GM23248 (cell line): ENCODE data around the gene IRF1.

ENCODE experiments used
- EZH2 ChIP-seq: fragments of 200-600 bp; sonication (generic); IDR thresholded peaks from 2 replicates; pipeline ENCODE4 v1.6.1; 2018; ENCODE audit warnings: antibody characterized with exemption, mild to moderate bottlenecking; ENCODE audit not compliant: insufficient read depth, poor library complexity, severe bottlenecking
- EZH2phosphoT487 ChIP-seq: fragments of 200-600 bp; sonication (generic); IDR thresholded peaks from 2 replicates; pipeline ENCODE4 v1.6.1; 2018; ENCODE audit warnings: antibody characterized with exemption, moderate library complexity, mild to moderate bottlenecking, low read depth; ENCODE audit not compliant: insufficient read depth

GRCh38 chr5:132496631-132497487 is 6.3 kb upstream of the IRF1 start:
- no peak for TF ChIP-seq EZH2
- TF ChIP-seq EZH2phosphoT487: no peak
